Fibroblast of skin of abdomen (primary cell): Measurements from ENCODE around the gene DRICH1.
A peak's percentile ranks its signal among the peaks of the same experiment; 100 is the strongest.
"Not testable (repeated sequence)": the region's sequence is repeated elsewhere in the genome, so short reads cannot be mapped to it uniquely, and the experiment has no call there.

Experiments used
- DNase-seq: peaks from one replicate; pipeline ENCODE4 v3.0.0-alpha.2; 2013

Gene DRICH1

DNA sequence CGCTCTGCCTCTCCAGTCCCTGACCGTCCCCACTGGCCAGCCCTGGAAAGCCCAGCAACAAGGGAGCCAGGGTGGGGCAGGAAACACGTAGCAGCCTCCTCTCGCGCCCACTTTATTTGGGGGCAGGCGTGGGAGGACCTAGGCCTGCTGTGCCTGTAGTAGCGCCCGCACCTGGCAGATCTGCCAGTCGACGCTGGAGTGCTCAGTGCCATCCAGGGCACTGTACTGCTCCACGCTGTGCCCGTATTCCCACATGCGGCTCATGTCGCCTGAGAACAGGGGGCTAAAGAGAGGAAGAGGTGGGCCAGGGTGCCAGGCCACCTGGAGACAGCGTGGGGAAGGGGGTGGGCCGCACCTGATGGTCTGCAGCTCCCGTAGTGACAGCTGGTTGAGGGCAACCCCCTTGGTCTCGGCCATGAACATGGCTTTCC lies 17.0 kb upstream of the DRICH1 start:
- DNase-seq, result no peak

DNA sequence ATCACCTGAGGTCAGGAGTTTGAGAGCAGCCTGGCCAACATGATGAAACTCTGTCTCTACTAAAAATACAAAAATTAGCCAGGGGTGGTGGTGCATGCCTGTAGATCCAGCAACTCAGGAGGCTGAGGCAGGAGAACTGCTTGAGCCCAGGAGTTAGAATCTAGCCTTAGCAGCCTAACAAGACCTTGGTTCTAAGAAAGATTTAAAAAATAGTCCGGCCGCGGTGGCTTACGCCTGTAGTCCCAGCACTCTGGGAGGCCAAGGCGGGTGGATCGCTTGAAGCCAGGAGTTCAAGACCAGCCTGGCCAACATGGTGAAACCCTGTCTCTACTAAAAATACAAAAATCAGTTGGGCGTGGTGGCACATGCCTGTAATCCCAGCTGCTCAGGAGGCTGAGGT lies 14.4 kb upstream of the DRICH1 start:
- DNase-seq, result not testable (repeated sequence)

DNA sequence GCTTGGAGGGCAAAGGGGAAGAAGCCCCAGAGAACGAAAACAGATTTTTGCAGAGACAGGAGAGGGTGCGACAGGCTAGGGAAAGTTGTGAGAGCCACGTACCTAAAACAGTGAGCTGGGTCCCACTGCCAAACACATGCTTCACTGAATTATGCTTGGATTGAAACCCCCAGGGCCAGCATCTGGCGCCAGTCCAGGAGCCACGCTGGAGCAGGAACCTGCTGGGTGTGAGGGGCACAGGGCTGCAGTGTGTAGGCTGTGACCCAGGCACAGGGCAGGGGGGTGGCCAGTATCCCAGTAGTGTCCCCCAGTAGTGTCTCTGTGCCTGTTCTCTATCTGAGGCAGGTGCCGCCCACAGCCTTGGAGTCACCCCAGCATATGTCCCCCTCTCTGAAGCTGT lies 8.1 kb upstream of the DRICH1 start:
- not testable (repeated sequence) for DNase-seq

DNA sequence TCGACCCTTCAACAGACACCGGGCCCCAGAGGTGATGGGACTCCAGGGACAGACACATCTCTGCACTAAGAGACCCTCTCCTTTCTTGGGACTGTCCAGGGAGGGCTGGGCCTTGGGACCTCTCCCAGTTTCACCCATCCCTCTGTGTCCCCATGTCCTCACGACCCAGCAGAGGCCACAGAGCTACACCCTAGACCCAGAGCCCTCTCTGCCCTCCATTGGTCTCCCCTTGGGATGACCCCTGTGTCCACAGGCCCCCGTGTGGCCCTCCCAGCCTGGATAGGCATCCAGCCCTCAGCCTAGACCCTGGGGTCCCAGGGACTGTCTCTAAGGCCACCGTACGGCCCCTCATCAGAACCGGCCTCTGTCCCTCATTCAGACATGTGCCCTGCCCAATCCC lies 7.5 kb upstream of the DRICH1 start:
- DNase-seq, result no peak

DNA sequence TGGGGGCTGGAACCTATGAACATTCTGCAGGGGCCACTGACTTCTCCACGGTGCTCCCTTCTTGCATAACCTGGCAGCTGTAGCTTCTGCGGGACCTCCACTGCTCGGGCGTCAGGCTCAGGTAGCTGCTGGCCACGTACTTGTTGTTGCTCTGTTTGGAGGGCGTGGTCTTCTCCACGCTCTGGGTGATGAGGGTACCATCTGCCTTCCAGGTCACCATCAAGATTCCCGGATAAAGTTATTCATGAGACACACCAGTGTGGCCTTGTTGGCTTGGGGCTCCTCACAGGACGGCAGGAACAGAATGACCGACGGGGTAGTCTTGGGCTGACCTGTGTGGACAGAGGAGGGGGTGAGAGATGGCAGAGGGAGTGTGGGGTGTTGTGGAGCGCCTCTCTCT lies 6.5 kb upstream of the DRICH1 start:
- DNase-seq, result no peak

DNA sequence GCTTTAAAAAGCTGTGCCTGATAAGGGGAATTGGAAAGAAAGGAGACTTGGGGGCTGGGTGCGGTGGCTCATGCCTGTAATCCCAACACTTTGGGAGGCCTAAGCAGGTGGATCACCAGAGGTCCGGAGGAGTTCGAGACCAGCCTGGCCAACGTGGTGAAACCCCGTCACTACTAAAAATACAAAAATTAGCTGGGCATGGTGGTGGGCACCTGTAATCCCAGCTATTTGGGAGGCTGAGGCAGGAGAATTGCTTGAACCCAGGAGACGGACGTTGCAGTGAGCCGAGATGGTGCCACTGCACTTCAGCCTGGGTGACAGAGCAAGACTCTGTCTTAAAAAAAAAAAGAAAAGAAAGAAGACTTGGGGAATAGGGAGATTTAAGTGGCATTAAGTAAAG lies 3.2 kb upstream of the DRICH1 start:
- DNase-seq, result not testable (repeated sequence)

DNA sequence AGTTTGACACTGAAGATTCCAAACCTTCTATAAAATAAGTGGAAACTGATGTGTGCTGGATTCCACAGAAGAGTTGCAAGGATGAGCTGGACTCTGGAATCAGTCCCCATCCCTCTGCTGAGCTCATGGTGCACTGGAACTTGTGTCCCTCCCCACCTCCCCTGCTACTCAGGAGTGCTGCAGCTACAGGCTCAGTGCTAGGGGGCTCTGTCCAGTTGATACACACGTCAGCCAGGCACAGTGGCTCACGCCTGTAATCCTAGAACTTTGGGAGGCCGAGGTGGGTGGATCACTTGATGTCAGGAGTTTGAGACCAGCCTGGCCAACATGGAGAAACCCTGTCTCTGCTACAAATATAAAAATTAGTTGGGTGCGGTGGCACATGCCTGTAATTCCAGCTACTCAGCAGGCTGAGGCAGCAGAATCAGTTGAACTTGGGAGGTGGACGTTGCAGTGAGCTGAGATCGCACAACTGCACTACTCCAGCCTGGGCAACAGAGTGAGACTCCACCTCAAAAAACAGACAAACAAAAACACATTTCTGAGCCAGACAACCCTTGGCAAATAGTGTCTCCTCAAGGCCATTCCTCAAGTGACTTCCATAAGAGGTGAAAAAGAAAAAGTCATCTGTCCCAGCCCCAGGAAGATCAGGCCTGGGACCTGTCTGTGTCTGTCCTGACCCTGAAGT lies 3.9 kb downstream of the DRICH1 start:
- DNase-seq, result not testable (repeated sequence)

DNA sequence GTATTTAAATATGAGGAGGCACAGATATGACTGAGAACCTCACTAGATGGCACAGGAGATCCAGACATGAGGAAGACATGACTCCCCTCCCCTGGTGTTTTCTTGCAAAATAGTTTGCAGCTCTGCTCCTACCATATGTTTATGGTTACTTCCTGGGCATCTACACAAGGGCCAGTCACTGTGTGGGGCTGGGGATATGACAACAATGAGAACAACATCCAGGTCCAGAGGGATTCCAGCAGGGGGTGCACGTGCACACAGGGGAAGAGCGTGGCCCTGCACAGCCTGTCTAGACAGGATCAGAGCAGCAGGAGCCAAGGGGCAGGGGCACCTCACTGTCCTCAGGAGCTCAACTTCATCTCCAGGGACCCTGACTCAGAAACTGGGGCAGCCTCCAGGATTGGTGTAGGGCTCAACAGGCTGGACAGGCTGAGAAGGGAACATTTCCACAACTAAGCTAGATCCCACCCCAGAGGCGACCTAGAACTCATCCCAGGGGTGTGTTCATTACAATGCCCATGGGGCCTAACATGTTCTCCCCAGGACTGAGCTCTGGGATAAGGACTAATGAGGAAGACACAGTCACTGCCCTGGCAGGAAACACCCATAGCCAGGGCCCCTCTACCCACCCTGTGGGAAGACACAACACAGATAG lies 4.6 kb downstream of the DRICH1 start:
- peak; percentile 14 for DNase-seq

DNA sequence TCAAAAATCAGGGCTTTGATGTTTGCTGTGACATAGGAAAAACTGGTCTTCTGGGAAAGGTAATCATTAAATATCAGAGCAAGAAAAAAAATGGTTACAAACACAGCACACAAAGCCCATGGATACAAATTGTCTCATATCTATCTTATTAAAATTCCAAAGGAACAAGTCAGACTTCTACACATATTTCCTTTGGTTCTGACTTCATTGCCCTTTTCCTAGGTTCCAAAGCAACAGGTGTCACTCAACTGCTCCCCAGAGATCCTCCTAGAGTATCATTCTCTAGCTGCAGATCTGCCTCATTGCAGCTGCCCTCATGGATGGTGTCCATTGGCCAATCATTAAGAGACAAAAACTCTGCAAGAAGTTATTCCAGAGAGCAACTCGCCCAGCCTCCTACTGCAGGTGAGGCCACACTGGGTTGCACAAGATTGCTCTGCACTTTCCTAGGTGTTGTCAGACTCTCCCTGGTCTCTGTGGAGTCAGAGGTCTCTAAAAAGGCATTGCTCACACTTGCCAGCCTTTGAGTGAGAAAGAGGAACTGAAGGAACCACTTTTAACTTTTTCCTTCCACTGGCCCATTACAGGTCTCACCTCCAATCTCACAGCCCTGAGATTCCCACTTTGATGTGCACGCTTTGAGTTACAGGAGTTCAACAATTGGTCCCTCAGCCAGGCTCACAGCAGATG lies 5.7 kb downstream of the DRICH1 start:
- no peak for DNase-seq

DNA sequence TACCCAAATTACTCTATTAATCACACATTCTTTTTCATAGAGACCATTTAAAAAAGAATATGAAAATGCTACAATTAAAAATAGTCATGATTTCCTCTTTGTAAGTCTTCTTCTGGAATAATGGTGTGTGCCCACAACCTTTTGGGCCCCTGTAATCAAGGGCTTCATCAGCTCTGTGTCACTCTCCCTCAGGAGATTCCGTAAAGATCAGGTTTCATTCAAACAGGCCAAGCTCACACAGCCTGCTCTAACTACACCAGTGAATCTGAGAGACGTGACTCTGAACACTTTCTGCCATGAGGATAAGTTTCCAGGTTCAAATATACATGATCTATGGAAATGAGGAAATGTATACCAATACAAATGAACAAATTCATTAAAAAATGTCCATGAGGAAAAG lies 9.5 kb downstream of the DRICH1 start:
- peak; percentile 5 for DNase-seq

DNA sequence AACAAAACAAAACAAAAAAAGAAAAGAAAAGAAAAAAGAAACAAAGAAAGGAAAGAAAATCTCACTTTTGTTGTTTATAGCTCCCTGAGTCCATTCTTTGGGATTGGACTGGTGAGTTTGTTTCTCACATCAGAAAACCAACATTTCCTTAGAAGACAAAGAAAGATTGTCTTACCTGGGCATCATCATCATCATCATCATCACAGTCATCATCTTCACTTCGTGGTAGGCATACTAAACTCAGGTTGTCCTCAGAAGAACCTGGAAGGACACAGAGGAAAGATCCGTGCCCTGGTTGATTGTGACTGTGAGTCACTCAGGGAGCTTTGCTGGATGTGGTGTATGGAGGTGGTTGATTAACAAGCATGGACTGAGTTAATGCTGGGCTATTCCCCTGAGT lies 10.2 kb downstream of the DRICH1 start:
- DNase-seq, result not testable (repeated sequence)

DNA sequence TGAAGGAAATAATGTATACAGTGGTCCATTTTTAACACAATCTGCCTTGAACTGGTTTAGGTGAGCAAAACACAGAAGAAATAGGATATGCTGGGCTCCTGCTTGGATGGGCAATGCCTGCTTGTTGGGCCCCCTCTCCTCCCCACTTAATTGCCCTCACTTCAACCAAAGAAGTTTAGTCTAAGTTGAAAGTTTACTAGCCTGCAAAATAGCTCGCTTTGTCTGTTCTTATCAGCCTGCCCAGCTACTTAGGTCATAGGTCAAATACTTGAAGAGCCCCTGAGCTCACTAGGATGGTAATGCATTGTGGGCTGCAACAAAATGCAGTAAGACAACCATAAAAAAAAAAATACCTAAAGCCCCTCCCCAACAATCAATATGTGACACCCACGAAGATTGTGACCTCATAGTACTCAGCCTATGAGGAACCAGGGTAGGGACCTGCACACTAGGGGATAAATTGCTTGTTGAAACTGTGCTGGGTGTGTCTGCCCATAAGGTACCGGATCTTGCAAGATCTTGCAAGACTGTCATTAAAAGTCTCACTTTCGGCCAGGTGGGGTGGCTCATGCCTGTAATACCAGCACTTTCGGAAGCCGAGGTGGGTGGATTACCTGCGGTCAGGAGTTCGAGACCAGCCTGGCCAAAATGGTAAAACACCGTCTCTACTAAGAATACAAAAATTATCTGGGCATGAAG lies 10.9 kb downstream of the DRICH1 start:
- DNase-seq, result no peak

DNA sequence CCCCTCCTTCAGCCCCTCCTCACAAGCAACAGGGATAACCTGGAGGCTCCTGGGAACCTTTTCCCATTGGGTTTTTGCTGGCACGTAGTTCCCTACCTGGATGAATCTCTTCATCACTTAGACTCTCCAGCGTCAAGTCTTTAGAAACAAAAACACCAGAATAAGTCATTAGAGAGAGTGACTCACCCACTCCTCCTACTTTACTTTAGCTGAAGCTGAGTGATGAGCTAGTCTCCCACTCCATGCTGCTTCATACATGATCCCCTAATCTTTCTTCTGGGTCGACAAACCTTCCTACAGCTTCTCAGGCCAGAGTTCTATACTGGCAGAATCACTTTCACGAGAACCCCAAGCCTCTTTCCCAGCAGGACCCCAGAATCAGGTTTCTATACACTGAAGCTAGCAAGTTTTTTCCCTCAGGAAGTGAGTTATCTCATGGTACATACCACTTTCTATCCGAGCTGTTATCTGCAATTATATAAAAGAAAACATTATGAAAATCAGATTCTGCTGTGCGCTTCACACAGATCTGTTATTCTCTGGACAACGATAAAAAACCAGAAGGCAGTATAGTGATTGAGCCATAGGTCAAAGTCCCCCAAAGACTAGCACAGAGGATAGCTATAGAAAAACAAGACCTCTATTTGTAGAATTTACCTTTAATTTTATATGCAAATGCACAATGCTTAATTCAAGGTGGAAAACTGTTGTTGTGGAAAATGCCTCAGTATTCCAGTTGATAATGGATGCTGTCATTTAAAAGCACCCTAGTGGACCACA lies 18.7 kb downstream of the DRICH1 start:
- DNase-seq, result no peak

DNA sequence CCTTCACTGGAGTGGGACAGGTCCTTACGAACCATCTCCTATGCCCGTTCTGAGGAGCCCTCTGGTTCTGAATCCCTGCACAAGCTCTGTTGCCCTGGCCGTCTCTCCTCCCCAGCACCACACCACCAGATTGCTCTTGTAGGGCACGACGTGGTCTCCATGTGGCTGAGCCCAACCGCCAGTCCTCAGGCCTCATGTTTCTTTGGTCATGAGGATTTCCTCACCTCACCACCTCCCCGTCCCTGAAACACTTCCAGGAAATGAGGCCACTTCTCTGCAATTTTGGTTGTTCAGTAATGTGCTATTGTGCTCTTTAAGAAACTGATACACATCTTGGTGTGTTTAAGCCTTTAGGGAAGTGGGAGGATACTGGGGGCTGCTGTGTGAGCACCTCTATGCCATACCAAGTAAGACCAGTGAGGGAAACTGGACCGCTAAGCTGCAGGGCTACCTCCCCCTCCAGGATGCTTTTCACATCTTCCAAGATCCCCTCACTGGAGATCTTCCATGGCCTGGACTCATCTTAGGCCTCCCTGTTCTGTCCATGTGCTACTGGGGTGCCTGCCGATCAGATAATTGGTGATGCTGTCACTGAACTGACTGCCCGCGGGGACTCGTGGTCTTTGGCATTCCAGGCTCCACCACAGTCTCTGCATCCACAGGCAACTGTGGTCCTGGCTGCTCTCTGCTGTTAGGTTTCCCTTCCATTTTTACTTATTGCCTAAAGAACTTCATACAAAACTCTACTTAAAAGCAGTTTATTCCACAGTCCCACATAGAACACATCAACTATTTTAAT lies 21.9 kb downstream of the DRICH1 start:
- no peak for DNase-seq

DNA sequence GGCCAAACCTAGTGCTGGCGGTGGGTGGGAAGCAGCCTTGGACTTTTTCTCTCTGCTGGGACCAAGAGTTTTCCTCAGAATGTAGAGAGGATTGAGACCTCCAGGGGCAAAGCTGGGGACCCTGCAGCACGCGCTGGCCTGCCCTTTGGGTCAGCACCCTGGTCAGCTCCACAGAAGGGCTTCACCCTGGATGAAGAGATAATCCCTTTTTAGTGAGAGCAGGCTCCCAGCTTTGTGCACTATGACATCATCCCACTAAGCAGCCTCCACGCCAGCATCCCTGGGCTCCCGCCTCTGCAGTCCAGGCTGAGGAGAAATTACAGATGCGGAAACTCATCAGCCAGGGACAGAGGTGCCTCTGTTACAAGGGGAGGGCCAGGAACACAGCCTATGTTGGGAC lies 23.5 kb downstream of the DRICH1 start:
- DNase-seq, result peak; percentile 25

DNA sequence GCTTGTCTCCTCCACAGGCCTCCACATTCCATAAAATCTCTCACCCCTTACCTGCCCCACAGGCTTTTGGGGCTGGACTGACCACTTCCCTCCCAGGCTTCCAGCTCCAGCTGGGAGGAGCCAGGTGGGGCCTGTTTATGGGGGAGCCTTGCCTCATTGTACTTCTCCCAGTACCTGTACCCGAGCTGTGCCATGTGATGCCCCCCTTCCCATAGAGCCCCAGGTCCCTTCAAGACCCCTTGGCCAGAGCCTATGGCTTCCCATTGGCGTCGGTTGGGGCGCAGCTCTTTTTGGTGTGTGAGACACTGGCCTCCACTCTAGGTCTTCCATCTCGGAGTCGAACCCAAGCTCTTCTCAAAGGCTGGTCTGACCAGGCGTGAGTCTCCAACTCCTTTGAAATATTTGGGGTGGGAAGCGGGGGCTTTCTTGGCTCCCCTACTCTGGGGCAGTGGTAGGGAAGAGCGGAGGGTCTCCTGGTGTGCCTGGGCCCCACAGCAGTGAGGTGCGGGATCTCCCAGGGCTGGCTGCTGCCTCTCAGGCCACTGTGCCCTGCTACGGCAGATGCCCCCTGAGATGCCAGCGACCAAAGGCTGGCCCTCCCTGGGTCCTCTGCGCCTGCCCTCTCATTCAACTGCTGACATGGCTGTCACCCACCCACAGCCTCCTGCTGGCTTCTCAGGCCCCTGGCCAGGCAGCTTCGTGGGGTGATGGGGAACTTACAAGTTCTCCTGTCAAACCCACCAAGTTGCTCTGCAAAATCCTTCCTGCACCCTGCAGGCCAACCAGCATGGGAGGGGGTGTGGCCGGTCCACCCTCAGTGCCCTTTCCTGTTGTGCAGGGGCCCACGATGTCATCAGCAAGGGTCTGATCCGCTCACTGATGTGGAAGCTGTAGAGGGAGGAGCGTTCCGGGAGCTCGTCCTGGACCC lies 25.7 kb downstream of the DRICH1 start:
- DNase-seq, result no peak

DNA sequence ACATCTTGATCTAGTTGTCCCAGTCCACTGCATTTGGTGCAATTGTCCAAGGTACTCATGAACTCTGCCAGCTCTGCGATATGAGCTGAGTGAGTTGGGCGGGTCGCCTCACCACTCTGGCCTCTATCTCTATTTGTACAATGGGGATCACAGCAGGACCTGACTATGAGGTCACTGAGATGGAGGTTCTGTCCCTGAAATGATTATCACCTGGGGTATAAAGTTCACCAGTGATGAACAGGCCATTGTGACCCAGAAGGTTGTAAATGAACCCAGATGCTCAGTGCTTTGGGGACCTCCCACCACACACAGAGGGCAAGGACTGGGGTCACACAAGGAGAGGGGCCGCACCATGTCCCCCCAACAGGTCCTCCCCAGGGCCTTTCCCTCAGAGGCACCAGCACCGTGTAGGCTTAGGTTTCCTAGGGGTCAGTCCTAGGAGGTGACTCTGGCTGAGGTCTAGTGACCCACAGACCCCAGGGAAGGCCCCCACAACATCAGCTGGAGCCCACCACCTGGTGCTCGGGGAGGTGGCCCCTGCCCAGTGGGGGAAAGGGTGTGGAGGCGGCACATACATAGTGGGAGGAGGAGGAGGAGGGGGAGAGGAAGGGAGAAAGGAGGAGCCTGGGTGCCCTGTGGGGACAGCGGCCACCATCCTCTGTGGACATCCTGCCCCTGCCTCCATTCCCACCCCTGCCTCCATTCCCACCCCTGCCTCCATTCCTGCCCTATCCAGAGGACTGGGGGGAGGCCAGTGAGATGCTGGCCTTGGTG lies 27.0 kb downstream of the DRICH1 start:
- no peak for DNase-seq

DNA sequence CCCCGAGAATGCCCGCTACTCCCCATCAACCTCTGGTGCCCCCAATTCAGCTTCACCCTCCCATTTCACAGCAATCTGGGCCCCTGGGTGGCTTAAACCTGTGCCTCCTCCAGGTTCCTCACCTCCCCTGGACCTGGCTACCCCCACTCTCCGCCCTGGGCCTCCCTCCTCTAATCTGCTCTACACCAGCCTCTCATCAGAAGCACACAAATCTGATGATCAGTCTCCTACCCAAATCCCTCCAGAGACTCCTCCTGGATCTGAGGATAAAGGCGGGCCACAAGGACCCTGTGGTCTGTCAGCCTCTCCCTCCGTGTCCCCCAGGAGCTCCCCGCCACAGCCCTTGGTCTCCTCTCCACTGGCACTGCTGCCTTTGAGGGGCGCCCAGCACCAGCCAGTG lies 28.9 kb downstream of the DRICH1 start:
- no peak for DNase-seq

DNA sequence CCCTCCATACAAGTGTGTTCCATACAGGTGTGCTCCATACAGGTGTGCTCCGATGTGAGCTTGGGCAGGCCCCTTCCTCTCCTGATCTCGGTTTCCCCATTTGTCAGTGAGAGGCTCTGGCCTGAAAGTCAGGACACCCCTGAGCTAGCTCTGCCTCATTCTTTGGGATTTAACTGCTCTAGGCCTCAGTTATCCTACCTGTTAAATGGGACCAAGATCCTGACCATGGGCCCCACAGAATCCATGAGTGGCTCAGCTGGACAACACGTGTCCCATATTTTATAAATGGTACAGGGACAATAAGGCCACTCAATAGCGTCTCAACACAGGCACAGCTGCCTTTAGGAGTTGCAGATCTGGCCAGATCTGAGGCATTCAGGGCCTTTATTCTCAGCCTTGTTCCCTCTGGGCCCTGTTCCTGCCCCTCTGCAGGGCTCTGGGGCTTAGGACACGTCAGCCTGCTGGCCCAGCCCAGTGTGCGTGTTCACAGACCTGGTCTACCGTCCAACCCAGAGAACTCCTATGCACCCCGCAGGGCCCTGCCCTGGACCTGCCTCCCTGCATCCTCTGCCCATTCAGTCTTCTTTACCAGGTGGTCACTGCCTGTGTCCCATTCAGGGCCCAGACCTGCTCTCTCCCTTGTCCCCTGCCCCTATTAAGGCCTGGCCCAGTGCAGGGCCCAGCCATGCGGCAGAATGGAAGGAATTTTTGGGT lies 33.2 kb downstream of the DRICH1 start:
- no peak for DNase-seq
